HG02970 (cell line): ENCODE results near the gene EBF3.

ENCODE experiments used
- ATAC-seq: cut with Tn5 transposase; IDR thresholded peaks from one replicate; pipeline ENCODE4 v1.9.1; 2021; ENCODE audit warnings: mild to moderate bottlenecking, moderate library complexity, moderate number of reproducible peaks; ENCODE audit not compliant: unreplicated experiment, low FRiP score

The EBF3 gene

DNA sequence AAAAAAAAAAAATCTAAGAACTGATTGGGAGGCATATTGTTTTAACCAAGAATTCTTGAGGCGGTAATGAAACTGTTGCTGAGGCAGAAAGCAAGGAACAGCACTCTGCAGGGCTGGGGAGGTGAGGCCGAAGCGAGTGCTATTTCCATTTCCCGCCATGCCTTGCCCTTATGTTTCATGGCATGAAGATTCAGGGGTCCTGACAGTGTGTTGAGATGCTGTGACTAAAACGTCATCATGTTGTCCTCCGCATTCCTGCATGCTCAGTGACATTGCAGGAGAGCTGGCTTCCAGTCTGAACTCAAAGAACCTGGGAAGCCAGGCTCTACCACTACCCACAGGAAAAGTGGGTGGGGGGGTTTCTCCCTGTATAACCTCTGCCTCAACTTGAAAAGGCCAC lies 85.2 kb downstream of the EBF3 start:
- no peak for ATAC-seq

DNA sequence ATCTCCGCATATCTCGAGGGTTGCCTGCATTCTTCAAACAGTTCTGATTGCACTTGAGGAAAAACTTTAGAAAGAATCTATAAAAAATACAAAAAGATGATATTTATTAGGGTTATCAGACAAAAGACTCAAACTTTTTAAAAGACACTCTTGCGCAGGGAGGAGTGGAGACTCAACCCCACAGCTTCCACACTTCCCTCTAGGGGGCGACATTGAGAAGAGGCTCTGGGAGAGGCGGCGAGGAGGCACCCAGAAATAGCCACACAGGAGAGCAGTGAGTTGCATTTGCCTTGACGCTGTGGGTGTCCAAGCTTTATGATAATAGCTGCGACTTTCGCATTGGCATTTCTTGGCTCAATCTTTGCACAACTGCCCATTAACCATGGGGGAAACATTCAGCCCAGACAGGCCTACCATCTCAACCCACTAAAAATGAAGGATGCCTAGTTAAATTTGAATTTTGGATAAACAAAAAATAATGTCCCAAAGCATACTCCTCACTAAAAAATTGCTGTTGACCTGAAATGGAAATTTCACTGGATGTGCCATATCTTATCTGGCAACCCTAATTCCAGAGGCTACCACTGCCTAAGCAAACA lies 86.2 kb downstream of the EBF3 start:
- ATAC-seq = no peak

DNA sequence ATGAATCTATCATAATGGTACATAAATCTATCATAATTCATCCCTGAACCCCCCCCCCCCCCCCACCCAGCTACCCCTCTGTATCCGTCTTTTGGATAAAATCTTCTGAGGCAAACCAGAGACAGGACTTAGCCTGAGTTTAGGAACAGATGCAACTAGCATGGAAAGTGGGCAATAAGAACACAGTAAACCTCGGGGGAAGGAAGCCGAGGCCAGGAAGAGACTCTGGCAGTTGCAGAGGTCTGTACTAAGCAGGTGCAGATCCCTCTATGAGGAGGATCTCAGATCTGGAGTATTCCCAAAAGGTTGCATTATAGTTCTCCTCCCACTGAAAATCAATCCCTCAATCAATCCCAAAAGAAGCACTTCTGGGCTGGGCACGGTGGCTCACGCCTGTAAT lies 87.2 kb downstream of the EBF3 start:
- ATAC-seq = no peak

DNA sequence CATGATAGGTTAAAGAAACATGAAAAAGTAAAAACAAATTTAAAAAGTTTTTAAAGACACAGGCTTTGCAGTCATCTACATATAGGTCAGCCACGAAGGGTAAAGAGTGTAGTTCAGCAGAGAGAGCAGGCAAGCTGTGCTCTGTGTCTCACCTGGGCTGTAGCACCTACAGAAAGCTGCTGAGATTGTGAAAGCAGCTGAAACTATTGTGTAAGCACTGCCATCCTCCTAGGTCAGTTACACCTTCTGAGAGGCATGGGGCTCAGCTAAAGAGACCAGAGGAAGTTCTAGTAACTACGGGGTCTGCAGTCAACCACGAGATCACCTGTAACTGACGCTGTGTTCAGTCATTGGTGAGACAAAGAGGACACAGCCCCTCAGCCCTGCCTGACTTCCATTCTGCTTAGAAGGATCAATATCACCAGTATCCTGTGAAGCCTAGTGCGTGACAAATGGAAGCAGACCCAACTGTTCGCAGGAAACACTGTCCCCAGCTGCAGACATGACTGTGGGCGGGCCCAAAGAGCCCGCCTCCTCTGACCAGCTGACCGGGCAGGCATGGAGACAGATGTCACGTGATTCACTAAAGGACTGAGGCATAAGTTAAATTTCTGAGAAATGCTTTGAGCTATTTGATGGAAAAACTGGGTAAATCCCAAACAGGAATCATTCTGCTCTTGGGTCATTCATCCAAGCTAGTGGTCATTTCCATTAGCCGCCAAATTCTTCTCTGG lies 87.9 kb downstream of the EBF3 start:
- ATAC-seq = no peak

DNA sequence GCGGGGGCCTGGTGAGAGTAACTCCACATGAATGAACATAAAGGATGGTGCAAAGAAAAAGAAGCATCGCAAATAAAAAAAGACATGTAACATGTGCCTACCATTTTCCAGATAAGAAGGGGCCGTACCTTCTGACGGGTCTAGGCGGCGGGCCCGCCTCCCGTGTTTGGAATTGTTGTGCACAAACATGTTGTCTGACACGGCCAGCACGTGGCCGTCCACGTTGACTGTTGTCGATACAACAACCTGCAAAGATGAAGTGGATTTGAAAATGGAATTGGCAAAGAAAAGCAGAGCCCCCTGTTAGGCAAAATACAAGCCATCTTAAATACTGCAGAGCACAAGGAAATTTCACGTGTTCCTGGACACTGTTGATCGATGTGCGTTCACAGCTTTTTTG lies 90.7 kb downstream of the EBF3 start:
- no peak for ATAC-seq

DNA sequence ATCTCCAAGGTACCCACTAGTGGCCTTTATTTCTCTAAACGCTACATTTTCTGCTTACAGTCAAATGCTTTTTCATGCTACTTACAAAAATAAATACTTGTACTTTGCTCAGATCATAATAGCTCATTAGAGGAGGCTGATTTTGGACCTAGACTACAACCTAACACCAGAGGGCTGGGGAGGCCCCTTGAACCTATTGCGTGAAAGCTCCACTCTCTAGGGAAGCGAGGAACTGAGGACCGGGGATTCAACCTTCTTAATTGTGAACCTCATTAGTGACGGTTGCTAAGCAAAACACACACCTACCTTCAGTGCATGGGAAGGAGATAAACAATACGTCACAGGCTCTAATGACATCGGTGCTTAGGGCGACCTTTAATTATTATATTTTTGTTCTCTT lies 92.1 kb downstream of the EBF3 start:
- no peak for ATAC-seq

DNA sequence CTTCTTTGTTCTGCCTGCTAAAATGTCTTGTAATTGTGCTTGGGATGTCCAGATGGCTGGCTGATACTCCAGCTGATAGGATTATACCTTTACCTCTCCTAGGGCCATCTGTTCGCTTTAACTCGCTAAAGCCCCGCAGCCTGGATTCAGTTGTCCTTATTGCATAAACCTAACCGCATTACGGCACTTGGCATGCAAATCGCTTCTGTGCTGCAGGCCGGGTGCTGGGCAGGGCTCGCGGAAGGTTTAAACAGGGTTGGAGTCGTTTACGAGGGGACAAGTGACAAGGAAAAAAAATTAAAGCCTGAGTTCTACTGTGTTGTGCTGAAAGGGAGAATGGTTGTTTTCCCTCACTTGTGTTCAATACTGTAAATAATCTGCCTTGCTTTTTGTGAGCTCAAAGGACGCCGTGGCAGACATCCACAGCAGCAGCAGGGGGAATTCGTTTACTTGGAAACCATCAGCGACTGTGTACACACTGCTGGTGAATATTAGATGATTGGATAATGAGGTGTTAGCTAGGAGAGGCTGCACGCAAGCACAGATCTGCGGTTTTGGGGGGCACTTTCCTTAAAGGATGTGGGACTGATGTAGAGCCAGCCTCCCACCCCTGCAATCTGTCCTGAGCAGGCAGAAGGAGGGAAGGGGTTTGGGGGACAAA lies 93.0 kb downstream of the EBF3 start:
- ATAC-seq = no peak

DNA sequence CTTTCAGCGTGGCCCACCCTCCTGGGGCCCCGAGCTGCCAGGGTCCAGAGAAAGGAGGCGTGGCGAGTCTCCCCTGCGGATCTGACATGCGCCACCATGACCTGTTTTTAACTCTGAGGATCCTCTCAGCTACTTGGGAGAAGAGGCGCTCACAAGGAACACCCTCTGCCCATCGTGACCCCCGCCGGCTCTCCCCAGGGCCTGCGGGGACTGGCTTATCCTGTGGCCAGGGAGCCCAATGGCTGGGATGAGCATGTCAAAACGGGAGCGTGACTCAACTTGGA lies 93.7 kb downstream of the EBF3 start:
- no peak for ATAC-seq

DNA sequence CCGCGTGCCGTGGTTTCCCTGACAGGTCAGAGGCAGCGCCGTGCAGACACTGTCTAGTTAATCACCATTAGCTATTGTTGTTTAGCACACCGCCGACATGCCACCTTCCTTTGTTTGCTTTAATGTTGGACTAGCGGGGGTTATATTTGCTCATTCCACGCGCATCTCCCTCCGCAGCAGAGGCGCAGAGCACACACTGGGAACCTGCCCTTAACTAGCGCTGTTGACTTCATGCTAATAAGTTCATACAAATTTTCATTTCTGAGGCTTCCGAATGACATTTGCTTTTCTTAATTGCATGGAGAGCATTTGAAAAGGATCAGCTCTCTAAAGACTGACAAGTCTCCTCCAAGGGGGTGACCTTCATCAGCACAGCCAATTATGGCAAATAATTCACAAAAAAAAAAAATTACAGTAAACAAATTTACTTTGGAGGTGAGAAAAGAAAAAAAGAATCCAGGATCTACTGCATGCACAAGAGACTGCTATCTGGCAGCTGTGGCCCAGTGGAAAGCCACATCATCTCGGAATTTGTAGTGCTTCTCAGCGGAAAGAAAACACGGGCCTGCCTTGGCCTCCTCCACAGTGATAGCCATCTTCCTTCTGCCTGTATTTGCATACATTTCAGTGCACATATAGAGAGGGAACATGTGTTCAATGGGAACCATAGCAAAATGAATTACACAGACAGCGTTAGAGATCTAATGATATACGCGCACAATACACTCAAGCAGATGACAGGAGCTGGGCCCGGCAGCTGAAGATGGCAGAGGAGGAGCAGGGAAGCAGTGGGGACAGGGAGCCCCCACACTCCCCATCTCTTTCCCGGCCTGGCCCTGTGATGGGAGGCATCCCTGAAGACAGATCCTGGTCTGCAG lies 94.2 kb downstream of the EBF3 start:
- no peak for ATAC-seq

DNA sequence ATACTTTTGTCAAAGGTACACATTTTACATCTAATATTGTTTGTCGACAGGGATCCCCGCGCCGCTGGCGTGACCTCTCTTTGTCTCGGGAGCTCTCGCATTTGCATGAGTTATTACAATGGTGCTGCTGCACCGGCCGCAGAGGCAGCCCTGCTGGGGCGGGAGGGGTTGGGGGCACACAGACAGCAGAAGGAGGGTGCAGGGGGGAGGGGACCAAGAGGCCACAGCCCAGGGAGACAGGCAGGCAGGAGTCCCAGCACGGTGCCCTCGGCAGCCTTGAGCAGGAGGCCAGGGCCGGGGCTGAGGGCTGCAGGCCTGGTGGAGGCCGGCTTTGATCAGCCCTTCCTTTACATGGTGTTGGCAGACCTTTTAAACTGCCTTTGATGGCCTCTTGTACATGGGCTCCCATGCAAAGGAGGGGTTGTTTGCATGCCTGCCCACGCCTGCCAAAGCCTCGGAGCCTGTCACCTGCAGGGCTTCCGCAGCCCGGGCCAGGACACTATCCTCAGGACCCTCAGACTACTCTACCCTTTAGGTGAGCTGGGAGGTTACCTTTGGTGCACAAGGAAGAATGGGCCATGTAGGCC lies 95.5 kb downstream of the EBF3 start:
- no peak for ATAC-seq

DNA sequence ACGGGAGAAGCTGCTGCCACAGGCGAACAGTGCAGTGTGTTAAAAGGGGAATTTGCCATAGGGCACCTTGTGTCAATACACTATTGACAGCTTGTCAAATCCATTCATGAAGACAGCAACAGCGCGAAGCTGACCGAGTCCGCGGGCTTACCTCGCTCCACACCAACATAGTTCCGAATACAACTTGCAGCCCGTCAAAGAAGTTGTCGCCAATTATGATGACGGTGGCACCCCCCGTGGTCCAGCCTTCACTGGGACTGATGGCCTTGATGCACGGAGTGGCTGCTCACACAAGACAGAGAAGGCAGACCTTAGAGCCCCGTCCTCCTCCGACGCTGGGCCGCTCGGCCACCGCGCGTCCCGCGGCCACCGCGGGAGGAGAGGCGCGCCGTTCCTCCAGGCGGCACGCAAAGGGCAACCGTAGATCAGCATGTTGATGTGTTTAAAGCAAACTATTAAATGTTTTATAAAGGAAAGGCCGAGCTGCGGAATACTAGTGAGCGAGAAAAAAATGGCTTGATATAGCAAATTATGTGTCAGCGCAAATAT lies 96.4 kb downstream of the EBF3 start:
- no peak for ATAC-seq

DNA sequence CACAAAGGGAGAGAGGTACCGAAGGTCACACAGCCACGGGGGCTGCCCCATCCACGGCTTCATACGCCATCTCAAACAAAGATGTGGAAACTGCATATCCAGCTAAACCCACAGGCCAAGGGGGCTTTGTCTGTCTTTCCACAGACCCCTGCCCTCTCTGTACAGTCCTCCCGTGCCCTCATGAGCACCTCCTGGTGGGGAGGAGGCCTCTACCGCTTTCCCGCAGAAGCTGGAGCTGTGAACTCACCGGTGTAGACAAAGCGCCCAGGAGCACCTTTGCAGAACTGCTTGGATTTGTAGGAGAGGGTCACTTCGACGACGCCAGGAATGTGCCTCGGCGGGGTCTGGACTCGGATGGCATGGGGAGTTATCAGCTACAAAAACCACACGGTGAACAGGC lies 97.2 kb downstream of the EBF3 start:
- ATAC-seq = no peak

DNA sequence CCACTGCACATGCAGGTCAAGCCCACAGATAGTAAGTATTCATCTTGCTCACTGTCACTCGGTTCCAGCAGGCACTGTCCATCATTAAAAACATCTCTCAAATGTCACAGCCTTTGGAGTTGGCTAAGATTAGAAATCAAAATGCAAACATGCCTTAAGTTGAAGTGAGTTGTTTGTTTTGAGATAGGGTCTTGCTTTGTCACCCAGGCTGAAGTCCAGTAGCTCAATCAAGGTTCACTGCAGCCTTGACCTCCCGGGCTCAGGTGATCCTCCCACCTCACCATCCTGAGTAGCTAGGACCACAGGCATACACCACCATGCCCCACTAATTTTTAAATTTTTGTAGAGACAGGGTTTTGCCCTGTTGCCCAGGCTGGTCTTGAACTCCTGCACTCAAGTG lies 98.1 kb downstream of the EBF3 start:
- ATAC-seq = no peak

DNA sequence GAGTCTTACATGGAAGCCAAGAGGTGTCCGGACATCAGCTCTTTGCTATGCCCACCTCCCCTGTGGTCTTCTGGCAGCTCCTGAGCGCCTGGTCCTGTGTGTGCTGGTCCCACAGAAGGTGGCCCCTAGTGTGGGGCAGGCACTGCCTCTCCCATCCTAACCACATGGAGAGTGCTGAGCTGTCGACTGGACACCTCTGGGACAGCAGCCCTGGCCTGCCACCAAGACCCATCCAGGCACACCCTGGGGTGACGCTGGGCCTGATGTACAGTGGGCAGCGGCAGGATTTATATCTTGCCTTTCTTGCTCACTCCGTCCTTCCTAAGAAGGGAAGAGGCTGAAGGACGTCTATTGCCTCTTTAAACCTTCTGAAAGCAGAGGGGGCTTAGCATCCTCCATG lies 98.7 kb downstream of the EBF3 start:
- ATAC-seq = no peak

DNA sequence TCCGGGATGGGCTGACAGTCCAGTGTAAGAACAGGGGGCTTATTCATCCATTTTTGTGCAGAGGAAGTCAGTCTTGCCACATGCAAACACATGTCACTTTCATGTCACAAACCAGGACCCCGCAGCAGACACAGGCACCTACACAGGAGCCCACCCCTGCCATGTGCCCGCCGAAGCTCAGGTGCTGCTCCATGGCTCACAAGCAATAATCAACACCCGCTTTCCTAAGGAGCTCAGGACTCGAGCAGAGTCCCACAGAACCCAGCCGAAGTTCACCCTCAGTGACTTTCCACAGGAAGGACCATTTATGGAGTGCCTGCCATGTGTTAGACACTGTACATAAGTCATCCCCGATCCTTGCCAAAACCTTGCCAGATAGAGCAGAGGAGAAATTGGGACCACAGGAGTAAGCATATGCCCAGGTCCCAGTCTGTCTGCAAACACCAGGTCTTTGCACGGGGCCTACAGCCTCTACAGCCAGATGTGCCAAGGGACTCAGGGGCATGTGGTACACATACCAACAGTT lies 99.4 kb downstream of the EBF3 start:
- ATAC-seq = no peak

DNA sequence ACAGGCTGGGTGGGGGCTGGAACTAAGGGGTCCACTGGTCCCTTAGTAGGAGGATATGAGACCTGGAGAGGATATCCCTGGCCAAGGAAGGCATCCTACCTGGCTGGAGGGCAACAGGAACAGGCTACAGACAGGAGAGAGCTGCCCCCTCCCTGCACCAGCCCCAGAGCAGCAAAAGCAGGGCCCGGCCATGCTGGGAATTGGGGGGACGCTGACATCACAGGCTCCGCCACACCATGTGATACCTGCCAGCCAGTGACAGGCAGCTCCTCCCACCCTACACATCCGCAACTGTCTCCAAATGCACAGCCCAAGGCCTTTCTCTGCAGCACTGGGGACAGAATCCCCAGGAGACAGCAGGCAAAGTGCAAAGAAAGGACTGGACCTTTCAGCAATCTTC lies 100.0 kb downstream of the EBF3 start:
- ATAC-seq = no peak

DNA sequence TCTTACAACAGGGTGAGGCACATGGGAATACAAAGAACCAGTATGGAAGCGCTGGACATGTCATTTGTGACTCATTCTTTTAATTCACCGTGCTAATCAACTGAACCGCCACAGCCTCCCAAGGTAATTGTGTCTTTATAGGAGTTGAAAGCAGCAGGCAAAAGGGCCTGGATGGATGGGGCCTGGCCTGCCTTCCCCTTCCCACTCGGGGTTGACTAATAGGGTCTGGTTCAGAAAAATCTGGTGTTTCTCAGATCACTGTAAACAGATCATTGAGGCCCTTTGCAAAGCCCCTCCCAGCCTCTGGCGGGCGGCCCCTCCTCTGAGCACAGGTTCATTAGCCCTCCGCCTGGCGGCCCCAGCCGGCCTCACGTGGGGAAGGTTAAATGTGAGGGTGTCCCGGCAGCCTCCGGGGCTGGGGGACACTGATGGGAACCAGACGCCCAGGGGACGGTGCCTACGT lies 100.8 kb downstream of the EBF3 start:
- no peak for ATAC-seq

DNA sequence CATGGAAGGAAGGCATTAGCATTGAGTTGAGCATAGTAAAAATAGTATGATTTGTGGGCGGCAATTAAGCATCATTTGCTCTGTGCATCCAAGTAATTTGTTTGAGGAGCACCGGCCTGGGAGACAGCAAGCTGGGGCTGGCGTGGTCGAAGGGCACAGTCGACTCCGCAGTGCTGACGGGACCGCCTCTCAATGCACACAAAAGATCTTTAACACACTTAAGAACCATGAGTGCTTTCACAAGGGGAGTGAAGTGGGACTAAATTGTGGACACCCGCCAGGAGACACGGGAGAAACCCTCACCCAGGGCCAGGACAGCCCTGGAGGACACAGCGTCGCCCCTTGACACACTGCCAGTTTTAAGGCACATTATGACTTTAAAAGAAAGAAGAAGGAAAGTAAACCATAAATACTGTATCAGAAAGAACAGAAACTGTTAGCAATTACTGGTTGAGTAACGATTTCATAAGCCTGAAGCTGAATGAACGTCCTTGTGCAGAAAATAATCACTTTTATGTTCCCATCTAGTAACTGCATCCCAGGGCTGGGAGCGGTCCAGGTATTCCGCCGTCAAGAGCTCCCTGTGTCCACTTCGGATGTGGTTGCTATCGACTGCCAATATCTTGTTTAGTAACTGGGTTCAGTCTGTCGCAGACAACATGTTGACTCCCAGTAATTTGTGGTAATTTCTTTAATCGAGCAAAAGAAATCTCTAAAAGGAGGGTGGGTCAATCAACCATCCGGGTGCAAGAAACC lies 102.1 kb downstream of the EBF3 start:
- no peak for ATAC-seq

DNA sequence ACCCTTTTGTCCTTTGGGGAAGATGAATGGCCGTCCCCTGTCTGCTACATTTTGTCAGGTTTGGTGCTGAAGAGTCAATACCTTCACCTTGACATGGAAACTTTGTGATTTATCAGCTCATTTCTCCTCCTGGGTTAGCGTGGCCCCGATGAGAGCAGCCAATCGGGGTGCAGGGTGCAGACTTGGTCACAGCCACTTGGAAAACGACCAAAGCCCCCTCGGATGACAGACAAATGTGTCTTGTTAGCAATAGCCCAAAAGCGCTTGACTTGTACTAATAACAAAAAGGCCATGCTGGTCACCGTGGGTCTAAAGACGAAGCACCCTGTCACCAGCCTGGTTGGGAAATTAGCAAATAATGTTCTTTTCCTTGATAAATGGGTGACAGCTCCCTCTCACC lies 103.7 kb downstream of the EBF3 start:
- ATAC-seq = no peak

DNA sequence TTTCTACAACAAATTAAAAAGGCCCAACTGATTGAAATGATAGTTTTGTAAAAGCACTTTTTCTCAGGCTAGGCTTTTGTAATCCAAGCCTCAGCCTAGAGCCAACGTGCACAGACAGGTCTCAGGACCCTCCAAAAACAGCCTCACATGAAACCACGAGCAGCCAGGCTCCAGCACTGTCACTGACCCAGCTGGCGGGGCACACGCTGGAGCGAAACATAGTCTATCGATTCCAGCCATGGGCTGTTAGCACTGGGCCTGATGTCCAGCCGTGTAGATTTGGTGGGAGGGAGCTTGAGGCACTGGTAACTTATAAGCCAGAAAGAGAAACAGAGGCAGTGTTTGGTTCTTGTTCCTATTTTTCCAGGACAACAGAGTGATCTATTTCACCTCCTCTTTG lies 104.5 kb downstream of the EBF3 start:
- ATAC-seq = no peak
